ENCODE measurements around the gene ZNF750.

- TF ChIP-seq CTCF (IDR thresholded peaks at IDR 0.05; ENCODE audit: low read depth, low read length, poor library complexity, severe bottlenecking) (no peak), EZH2phosphoT487 (IDR thresholded peaks at IDR 0.05; ENCODE audit: borderline replicate concordance, low read length) (no peak)
These were observed 29.7 kb upstream of the ZNF750 start for GRCh38 chr17:82869536-82869935.

Data from DOHH2 (cell line).